ENCODE results near the gene FAM234B.

DNA sequence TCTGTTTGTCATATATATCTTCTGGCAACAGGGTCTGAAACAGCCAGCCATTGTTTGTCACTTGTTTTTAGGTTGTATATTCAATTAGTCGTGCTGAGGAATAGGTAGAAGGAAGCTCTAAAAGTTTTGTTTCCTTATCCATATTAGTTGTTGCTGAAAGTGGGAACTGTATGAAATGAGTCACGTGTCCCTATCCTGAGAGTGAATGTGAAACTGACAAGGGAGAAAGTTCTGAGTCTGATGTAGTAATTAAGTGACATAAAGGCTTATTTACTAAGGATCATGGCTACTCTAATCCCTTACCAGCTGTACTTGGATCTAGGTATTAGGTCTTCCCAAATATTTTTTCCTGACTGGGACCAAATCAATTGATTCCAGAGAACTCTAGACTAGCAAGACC, 16.4 kb downstream of the FAM234B start:
- TF ChIP-seq CTCF (conservative IDR thresholded peaks at IDR 0.05), result no peak
- no peak for TF ChIP-seq EZH2 (IDR thresholded peaks at IDR 0.05; ENCODE audit: low read depth)
